OCI-LY1 (cell line): ENCODE measurements around the gene RNF157.
A peak's percentile ranks its signal among the peaks of the same experiment; 100 is the strongest.

Experiments used
- CTCF ChIP-seq: fragments of 200-600 bp; sonication (generic), shearing (Covaris generic); IDR thresholded peaks from 2 replicates; pipeline ENCODE4 v1.5.1; 2017; ENCODE audit warnings: mild to moderate bottlenecking, antibody characterized with exemption, low read length, moderate library complexity, mixed read lengths
- EZH2 ChIP-seq: fragments of 200-600 bp; sonication (generic), shearing (Covaris generic); IDR thresholded peaks from 2 replicates; pipeline ENCODE4 v1.8.0; 2017; ENCODE audit warnings: borderline replicate concordance, mixed run types, mild to moderate bottlenecking, antibody characterized with exemption, low read length, moderate library complexity, mixed read lengths

GRCh38 chr17:76123749-76124581 is 116.3 kb downstream of the RNF157 start:
- TF ChIP-seq CTCF, result peak; percentile 20; the same call in 1 of the 2 replicates
- TF ChIP-seq EZH2, result no peak
